Retinal pigment epithelial cell (primary cell): Measurements from ENCODE around the gene BECN2.

ENCODE experiments used
- DNase-seq: peaks from one replicate; pipeline ENCODE4 v3.0.0-alpha.2; 2010; ENCODE audit warnings: low read depth
- H3K4me3 ChIP-seq: 2 replicates; pipeline ENCODE4 v1.5.1; 2011; ENCODE audit warnings: mild to moderate bottlenecking, low read length, control low read depth, moderate library complexity
- TF ChIP-seq, protein P1 (sequence below): conservative IDR thresholded peaks from 2 replicates; pipeline ENCODE4 v1.5.1; 2011; ENCODE audit warnings: low read depth, low read length, control low read depth, inconsistent platforms

BECN2 gene

DNA sequence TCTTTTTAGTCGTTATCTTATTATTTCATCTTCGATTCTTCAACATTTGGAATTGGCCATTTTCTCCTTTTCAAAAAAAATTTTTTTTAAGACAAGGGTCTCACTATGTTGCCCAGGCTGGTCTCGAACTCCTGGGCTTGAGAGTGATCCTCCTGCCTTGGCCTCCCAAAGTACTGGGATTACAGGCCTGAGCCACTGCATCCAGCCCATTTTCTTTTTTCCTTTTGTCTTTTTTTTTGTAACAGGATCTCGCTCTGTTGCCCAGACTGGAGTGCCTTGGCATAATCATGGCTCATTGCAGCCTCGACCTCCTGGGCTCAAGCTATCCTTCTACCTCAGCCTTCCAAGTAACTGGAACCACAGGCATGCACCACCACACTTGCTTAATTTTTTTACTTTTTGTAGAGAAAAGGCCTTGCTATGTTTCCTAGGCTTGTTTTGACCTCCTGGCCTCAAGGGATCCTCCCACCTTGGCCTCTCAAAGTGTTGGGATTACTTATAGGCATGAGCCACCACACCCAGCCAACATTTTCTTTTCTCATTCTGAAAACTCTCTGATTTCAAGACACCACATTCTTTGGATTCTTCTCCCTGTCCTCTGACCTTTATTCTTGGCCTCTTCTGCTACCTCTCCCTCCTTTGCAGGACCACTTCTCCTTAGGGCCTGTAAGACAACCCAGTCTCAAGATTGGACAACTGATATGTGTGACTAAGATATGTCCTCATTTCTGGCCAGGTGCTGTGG lies 47.4 kb downstream of the BECN2 start:
- DNase-seq: no peak
- no peak overlapping the region for H3K4me3 ChIP-seq
- TF ChIP-seq, protein P1, sequence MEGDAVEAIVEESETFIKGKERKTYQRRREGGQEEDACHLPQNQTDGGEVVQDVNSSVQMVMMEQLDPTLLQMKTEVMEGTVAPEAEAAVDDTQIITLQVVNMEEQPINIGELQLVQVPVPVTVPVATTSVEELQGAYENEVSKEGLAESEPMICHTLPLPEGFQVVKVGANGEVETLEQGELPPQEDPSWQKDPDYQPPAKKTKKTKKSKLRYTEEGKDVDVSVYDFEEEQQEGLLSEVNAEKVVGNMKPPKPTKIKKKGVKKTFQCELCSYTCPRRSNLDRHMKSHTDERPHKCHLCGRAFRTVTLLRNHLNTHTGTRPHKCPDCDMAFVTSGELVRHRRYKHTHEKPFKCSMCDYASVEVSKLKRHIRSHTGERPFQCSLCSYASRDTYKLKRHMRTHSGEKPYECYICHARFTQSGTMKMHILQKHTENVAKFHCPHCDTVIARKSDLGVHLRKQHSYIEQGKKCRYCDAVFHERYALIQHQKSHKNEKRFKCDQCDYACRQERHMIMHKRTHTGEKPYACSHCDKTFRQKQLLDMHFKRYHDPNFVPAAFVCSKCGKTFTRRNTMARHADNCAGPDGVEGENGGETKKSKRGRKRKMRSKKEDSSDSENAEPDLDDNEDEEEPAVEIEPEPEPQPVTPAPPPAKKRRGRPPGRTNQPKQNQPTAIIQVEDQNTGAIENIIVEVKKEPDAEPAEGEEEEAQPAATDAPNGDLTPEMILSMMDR: no peak

DNA sequence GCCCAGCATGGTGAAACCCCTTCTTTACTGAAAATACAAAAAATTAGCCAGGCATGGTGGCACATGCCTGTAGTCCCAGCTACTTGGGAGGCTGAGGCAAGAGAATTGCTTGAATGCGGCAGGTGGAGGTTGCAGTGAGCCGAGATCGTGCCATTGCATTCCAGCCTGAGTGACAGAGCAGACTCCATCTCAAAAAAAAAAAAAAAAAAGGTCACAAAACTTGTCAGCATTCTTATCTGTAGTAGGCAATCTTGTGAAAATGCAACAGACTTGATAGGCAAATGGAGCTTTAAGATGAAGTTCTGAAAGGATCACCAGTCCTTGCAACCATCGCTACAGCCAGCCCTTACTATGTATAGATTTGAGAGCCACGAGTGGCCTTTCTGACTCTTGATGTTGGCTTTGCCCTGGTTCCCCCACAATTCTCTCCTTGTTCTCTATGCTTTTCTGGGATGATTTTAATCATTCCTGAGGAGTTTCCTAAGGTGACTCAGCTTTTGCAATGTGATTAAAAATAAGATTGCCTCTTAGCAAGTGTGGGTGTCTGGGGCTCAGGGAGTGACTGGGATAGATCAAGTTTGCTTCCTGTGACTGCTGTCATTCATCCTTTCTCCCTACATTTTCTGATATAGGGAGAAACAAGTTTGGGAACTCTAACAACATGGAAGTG lies 48.4 kb downstream of the BECN2 start:
- TF ChIP-seq, protein P1: no peak
- no peak overlapping the region for H3K4me3 ChIP-seq
- DNase-seq: peak; percentile 45

DNA sequence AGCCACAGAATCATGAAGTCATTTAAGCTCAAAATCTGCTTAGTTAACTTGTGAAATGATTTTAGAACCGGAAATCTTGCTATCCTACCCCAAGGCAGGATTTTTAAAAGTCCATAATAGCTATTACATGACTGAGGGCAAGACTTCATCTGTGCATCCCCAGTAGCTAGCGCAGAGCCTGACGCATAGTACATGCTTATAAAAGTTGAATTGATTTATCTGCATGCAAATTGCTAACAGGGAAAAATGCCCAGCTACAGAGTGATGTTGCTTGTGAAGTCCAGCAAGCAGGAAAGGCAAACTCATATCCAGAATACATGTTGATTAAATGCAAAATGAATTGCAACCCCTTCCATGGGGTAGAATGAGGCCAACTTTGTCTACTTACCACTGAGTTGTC lies 49.4 kb downstream of the BECN2 start:
- no peak overlapping the region for H3K4me3 ChIP-seq
- DNase-seq: no peak
- TF ChIP-seq, protein P1: no peak
